DOHH2 (cell line): Measurements from ENCODE around the gene CD3D.

Source experiments
- H3F3A ChIP-seq: fragments of 200-600 bp; sonication (generic), shearing (Covaris generic); 2 replicates; pipeline ENCODE4 v1.6.0; 2016; ENCODE audit warnings: antibody characterized with exemption, mild to moderate bottlenecking; ENCODE audit not compliant: control insufficient read depth, insufficient read depth
- H3K27ac ChIP-seq: fragments of 200-600 bp; sonication (generic); 2 replicates; pipeline ENCODE4 v1.5.1; 2014; ENCODE audit warnings: low read depth, mild to moderate bottlenecking, low read length, moderate library complexity
- H3K27me3 ChIP-seq: fragments of 200-600 bp; sonication (generic); 2 replicates; pipeline ENCODE4 v1.6.1; 2014; ENCODE audit warnings: mild to moderate bottlenecking, low read length, mixed read lengths; ENCODE audit not compliant: control insufficient read depth
- H3K36me3 ChIP-seq: fragments of 200-600 bp; sonication (generic); 2 replicates; pipeline ENCODE4 v1.6.1; 2014; ENCODE audit warnings: mild to moderate bottlenecking, low read length, moderate library complexity, mixed read lengths; ENCODE audit not compliant: control insufficient read depth
- H3K4me1 ChIP-seq: fragments of 200-600 bp; sonication (generic); 2 replicates; pipeline ENCODE4 v1.6.1; 2014; ENCODE audit warnings: mild to moderate bottlenecking, low read length, mixed read lengths; ENCODE audit not compliant: control insufficient read depth
- H3K4me2 ChIP-seq: fragments of 200-600 bp; sonication (generic); 2 replicates; pipeline ENCODE4 v1.6.0; 2014; ENCODE audit warnings: mild to moderate bottlenecking, low read length, moderate library complexity
- H3K4me3 ChIP-seq: fragments of 200-600 bp; sonication (generic); 2 replicates; pipeline ENCODE4 v1.5.1; 2014; ENCODE audit warnings: mild to moderate bottlenecking, low read length, mixed read lengths
- H3K79me2 ChIP-seq: fragments of 200-600 bp; sonication (generic); 2 replicates; pipeline ENCODE4 v1.6.1; 2014; ENCODE audit warnings: mild to moderate bottlenecking, low read length, mixed read lengths; ENCODE audit not compliant: control insufficient read depth
- H3K9me2 ChIP-seq: fragments of 200-600 bp; sonication (generic); replicated peaks from 2 replicates; pipeline ENCODE4 v1.6.1; 2014; ENCODE audit warnings: mild to moderate bottlenecking, low read length, mixed read lengths; ENCODE audit not compliant: control insufficient read depth
- H3K9me3 ChIP-seq: fragments of 200-600 bp; sonication (generic); 2 replicates; pipeline ENCODE4 v1.6.1; 2014; ENCODE audit warnings: antibody characterized with exemption, low read length, mixed read lengths; ENCODE audit not compliant: control insufficient read depth, insufficient read depth
- H4K20me1 ChIP-seq: fragments of 200-600 bp; sonication (generic); 2 replicates; pipeline ENCODE4 v1.6.0; 2014; ENCODE audit warnings: low read depth, mild to moderate bottlenecking, antibody characterized with exemption, low read length, moderate library complexity; ENCODE audit not compliant: control insufficient read depth, insufficient read depth
- CTCF ChIP-seq: fragments of 200-600 bp; sonication (generic); IDR thresholded peaks from one replicate; pipeline ENCODE4 v1.5.1; 2014; ENCODE audit warnings: antibody characterized with exemption, mild to moderate bottlenecking, low read depth, low read length; ENCODE audit not compliant: poor library complexity, severe bottlenecking
- EZH2phosphoT487 ChIP-seq: fragments of 200-600 bp; sonication (generic); IDR thresholded peaks from 2 replicates; pipeline ENCODE4 v1.6.1; 2017; ENCODE audit warnings: borderline replicate concordance, mild to moderate bottlenecking, antibody characterized with exemption, low read length, moderate library complexity, mixed read lengths

Gene CD3D

GRCh38 chr11:118342503-118343161 lies at the start of gene CD3D:
CD3D (minus strand) TSS chr11:118342705; CDS start chr11:118342607, 98 bp downstream.
- Histone ChIP-seq H3K79me2 (no peaks in the 10 kb centered on the region), H4K20me1 (no peaks in the 10 kb centered on the region), H3K4me2 (no peak within 1 kb of the TSS), H3K9me3 (no peaks in the 10 kb centered on the region), H3K36me3 (no peaks in the 10 kb centered on the region), H3K4me3 (no peak within 1 kb of the TSS), H3K27me3 (no peaks in the 10 kb centered on the region), H3K9me2 (no peaks in the 10 kb centered on the region), H3K27ac (no peak within 1 kb of the TSS), H3K4me1 (peaks cover 25% of the 10 kb centered on the region), H3F3A (no peaks in the 10 kb centered on the region)
- TF ChIP-seq CTCF = no peak
- TF ChIP-seq EZH2phosphoT487 = no peak

DNA sequence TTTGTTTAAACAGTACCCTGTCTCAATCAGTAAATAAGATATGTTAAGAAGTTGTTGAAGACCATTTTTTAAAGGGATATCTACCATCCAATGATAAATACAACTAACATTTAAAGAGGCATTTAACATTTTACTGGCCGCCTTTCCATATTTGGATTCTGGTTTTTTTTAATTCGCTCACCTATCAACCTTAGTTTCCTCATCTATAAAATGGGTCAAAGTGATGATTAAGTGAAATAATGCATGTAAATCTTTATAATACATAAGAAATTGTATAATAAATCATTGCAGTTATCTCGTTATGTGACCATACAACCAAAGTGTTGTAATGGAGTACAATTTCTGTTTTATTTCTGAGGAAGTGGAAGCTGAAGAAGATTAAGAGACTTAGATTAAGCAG lies 41.2 kb upstream of the CD3D start:
- H3K9me3 ChIP-seq = no peaks in the 10 kb centered on the region
- H3K9me2 ChIP-seq = no peaks in the 10 kb centered on the region
- no peaks in the 10 kb centered on the region for H3K4me1 ChIP-seq
- no peaks in the 10 kb centered on the region for H3K27me3 ChIP-seq
- no peak overlapping the region for H3K4me2 ChIP-seq
- H3F3A ChIP-seq = no peaks in the 10 kb centered on the region
- no peaks in the 10 kb centered on the region for H4K20me1 ChIP-seq
- peaks cover 90% of the 10 kb centered on the region for H3K36me3 ChIP-seq
- no peak overlapping the region for H3K27ac ChIP-seq
- H3K79me2 ChIP-seq = no peaks in the 10 kb centered on the region
- H3K4me3 ChIP-seq = no peak overlapping the region
- TF ChIP-seq EZH2phosphoT487 (no peak), CTCF (no peak)

- no peak overlapping the region for H3K4me2 ChIP-seq
- no peaks in the 10 kb centered on the region for H4K20me1 ChIP-seq
- no peak overlapping the region for H3K27ac ChIP-seq
- TF ChIP-seq EZH2phosphoT487 (no peak), CTCF (no peak)
- no peaks in the 10 kb centered on the region for H3K9me2 ChIP-seq
- peaks cover 90% of the 10 kb centered on the region for H3K36me3 ChIP-seq
- H3K4me3 ChIP-seq = no peak overlapping the region
- no peaks in the 10 kb centered on the region for H3K4me1 ChIP-seq
- H3K9me3 ChIP-seq = no peaks in the 10 kb centered on the region
- H3K27me3 ChIP-seq = no peaks in the 10 kb centered on the region
- H3K79me2 ChIP-seq = no peaks in the 10 kb centered on the region
- H3F3A ChIP-seq = no peaks in the 10 kb centered on the region
Observed at GRCh38 chr11:118382954-118383353, 40.4 kb upstream of the CD3D start.
